T-helper 17 cell (primary cell): ENCODE results near the gene YJU2. TPM values are rescaled to one million over a fixed set of nuclear protein-coding genes. Genes with fewer than 3 reads are reported as not detected.
"Not testable (repeated sequence)": the region's sequence is repeated elsewhere in the genome, so short reads cannot be mapped to it uniquely, and the experiment has no call there.

Experiments used
- ATAC-seq: fragments of 150-1000 bp; cut with Tn5 transposase; 2 replicates; pipeline ENCODE4 v1.10.0; 2021; ENCODE audit warnings: mild to moderate bottlenecking, moderate library complexity
- DNase-seq, 3 donors: peaks; one replicate each; pipeline versions ENCODE4 v3.0.0 to v3.0.0-alpha.2; 2020 to 2021
- H3K9me3 ChIP-seq: one replicate; pipeline ENCODE4 v1.7.0; 2013; ENCODE audit warnings: low read length, mild to moderate bottlenecking; ENCODE audit not compliant: control insufficient read depth, poor library complexity, severe bottlenecking
- H3K27ac Mint-ChIP-seq: one replicate; pipeline ENCODE4 v1.8.0; 2022; ENCODE audit warnings: mild to moderate bottlenecking, moderate library complexity, mixed read lengths
- H3K27me3 Mint-ChIP-seq: one replicate; pipeline ENCODE4 v1.8.0; 2022; ENCODE audit warnings: mixed read lengths
- H3K36me3 Mint-ChIP-seq: one replicate; pipeline ENCODE4 v1.8.0; 2022; ENCODE audit warnings: low read depth, mixed read lengths
- H3K4me1 Mint-ChIP-seq: one replicate; pipeline ENCODE4 v1.8.0; 2022; ENCODE audit warnings: mild to moderate bottlenecking, mixed read lengths
- H3K4me3 Mint-ChIP-seq: one replicate; pipeline ENCODE4 v1.8.0; 2022; ENCODE audit warnings: mild to moderate bottlenecking, moderate library complexity, mixed read lengths
- total RNA-seq, 4 donors: library from RNA in 2 of 4; stranded (reverse) in 2 of 4; gene quantifications; one replicate each; pipeline ENCODE4 v1.2.3 and lab custom pipeline; 2022 to 2026

YJU2 gene
- total RNA-seq, 2 donors from 2014 or later = 34.9 to 46.1 TPM

- H3K27me3 Mint-ChIP-seq = no peaks in the 10 kb centered on the region
- DNase-seq (no peak), ATAC-seq (no peak)
- H3K27ac Mint-ChIP-seq = no peak overlapping the region
- H3K4me3 Mint-ChIP-seq = no peak overlapping the region
- peaks cover 6% of the 10 kb centered on the region for H3K36me3 Mint-ChIP-seq
- no peaks in the 10 kb centered on the region for H3K9me3 ChIP-seq
- peaks cover 8% of the 10 kb centered on the region for H3K4me1 Mint-ChIP-seq
These were observed 19.5 kb downstream of the YJU2 start for GRCh38 chr19:4266253-4267000.

GRCh38 chr19:4267101-4267900 lies 20.4 kb downstream of the YJU2 start:
- peak; percentile 29 to 53 (median 40) for DNase-seq
- Mint-ChIP-seq H3K36me3 (peaks cover 6% of the 10 kb centered on the region), H3K4me3 (peak overlapping the region; percentile 7)

GRCh38 chr19:4267901-4268815 lies 21.3 kb downstream of the YJU2 start:
- H3K9me3 ChIP-seq = no peaks in the 10 kb centered on the region
- ATAC-seq (no peak), DNase-seq (no peak)
- H3K27ac Mint-ChIP-seq = no peak overlapping the region
- no peaks in the 10 kb centered on the region for H3K27me3 Mint-ChIP-seq
- H3K4me1 Mint-ChIP-seq = peaks cover 8% of the 10 kb centered on the region
- H3K4me3 Mint-ChIP-seq = no peak overlapping the region
- peaks cover 6% of the 10 kb centered on the region for H3K36me3 Mint-ChIP-seq

More at GRCh38 chr19:4267101-4267900, 20.4 kb downstream of the YJU2 start:
- H3K9me3 ChIP-seq = no peaks in the 10 kb centered on the region
- Mint-ChIP-seq H3K27ac (peak overlapping the region; percentile 24), H3K4me1 (peaks cover 8% of the 10 kb centered on the region), H3K27me3 (no peaks in the 10 kb centered on the region)
- peak; percentile 68 for ATAC-seq

GRCh38 chr19:4268816-4269430 lies 22.0 kb downstream of the YJU2 start:
- Mint-ChIP-seq H3K4me1 (peaks cover 8% of the 10 kb centered on the region), H3K36me3 (peaks cover 6% of the 10 kb centered on the region), H3K4me3 (no peak overlapping the region), H3K27me3 (no peaks in the 10 kb centered on the region), H3K27ac (no peak overlapping the region)
- DNase-seq (no peak), ATAC-seq (no peak)
- no peaks in the 10 kb centered on the region for H3K9me3 ChIP-seq

- H3K9me3 ChIP-seq = no peaks in the 10 kb centered on the region
- H3K36me3 Mint-ChIP-seq = peaks cover 2% of the 10 kb centered on the region
- H3K27ac Mint-ChIP-seq = no peak overlapping the region
- DNase-seq (no peak), ATAC-seq (no peak)
- H3K4me3 Mint-ChIP-seq = no peak overlapping the region
- H3K27me3 Mint-ChIP-seq = no peaks in the 10 kb centered on the region
- no peaks in the 10 kb centered on the region for H3K4me1 Mint-ChIP-seq
These were observed 26.0 kb downstream of the YJU2 start for GRCh38 chr19:4272894-4273293.

- not testable (repeated sequence) for H3K27ac Mint-ChIP-seq, H3K4me1 Mint-ChIP-seq, H3K9me3 ChIP-seq, H3K4me3 Mint-ChIP-seq, ATAC-seq, H3K36me3 Mint-ChIP-seq, H3K27me3 Mint-ChIP-seq, DNase-seq
These were observed 27.4 kb downstream of the YJU2 start for GRCh38 chr19:4274321-4274686.

- H3K27me3 Mint-ChIP-seq = peaks cover 10% of the 10 kb centered on the region
- peaks cover 2% of the 10 kb centered on the region for H3K4me1 Mint-ChIP-seq
- no peaks in the 10 kb centered on the region for H3K9me3 ChIP-seq
- H3K27ac Mint-ChIP-seq = no peak overlapping the region
- H3K36me3 Mint-ChIP-seq = no peaks in the 10 kb centered on the region
- ATAC-seq (no peak), DNase-seq (no peak)
- no peak overlapping the region for H3K4me3 Mint-ChIP-seq
These were observed 30.4 kb downstream of the YJU2 start for GRCh38 chr19:4277191-4277696.

GRCh38 chr19:4278010-4278409 lies 31.1 kb downstream of the YJU2 start:
- DNase-seq = no peak
- H3K4me3 Mint-ChIP-seq = no peak overlapping the region

GRCh38 chr19:4278419-4279266 lies 31.8 kb downstream of the YJU2 start, which contains the start of gene SHD:
Gene SHD (plus strand): TSS chr19:4279266. CDS start chr19:4280064, 798 bp downstream.
- peaks cover 2% of the 10 kb centered on the region for H3K4me1 Mint-ChIP-seq
- DNase-seq (no peak), ATAC-seq (no peak)
- H3K4me3 Mint-ChIP-seq = peak within 1 kb of the TSS; percentile 78
- H3K9me3 ChIP-seq = no peaks in the 10 kb centered on the region
- peaks cover 10% of the 10 kb centered on the region for H3K27me3 Mint-ChIP-seq
- no peaks in the 10 kb centered on the region for H3K36me3 Mint-ChIP-seq
- H3K27ac Mint-ChIP-seq = no peak within 1 kb of the TSS

More at GRCh38 chr19:4278010-4278409, 31.1 kb downstream of the YJU2 start:
- no peak overlapping the region for H3K27ac Mint-ChIP-seq
- H3K9me3 ChIP-seq = no peaks in the 10 kb centered on the region
- no peaks in the 10 kb centered on the region for H3K36me3 Mint-ChIP-seq
- no peak for ATAC-seq
- H3K4me1 Mint-ChIP-seq = peaks cover 2% of the 10 kb centered on the region
- H3K27me3 Mint-ChIP-seq = peaks cover 10% of the 10 kb centered on the region

- no peak for ATAC-seq
- H3K4me3 Mint-ChIP-seq = no peak overlapping the region
- H3K9me3 ChIP-seq = no peaks in the 10 kb centered on the region
- H3K27me3 Mint-ChIP-seq = peaks cover 10% of the 10 kb centered on the region
- DNase-seq = no peak
- peaks cover 2% of the 10 kb centered on the region for H3K4me1 Mint-ChIP-seq
- no peaks in the 10 kb centered on the region for H3K36me3 Mint-ChIP-seq
- no peak overlapping the region for H3K27ac Mint-ChIP-seq
These were observed 32.3 kb downstream of the YJU2 start for GRCh38 chr19:4279267-4279529.

- no peaks in the 10 kb centered on the region for H3K9me3 ChIP-seq
- Mint-ChIP-seq H3K4me3 (peak overlapping the region; percentile 78), H3K4me1 (peaks cover 2% of the 10 kb centered on the region), H3K27ac (no peak overlapping the region), H3K27me3 (peaks cover 14% of the 10 kb centered on the region), H3K36me3 (no peaks in the 10 kb centered on the region)
- DNase-seq (no peak), ATAC-seq (no peak)
These were observed 32.9 kb downstream of the YJU2 start for GRCh38 chr19:4279530-4280422.
